Natural killer cell (primary cell): ENCODE measurements around the gene NLE1. TPM values are rescaled to one million over a fixed set of nuclear protein-coding genes. Genes with fewer than 3 reads are reported as not detected.
"Not testable (repeated sequence)": the region's sequence is repeated elsewhere in the genome, so short reads cannot be mapped to it uniquely, and the experiment has no call there.

Experiments used
- ATAC-seq, 3 donors: fragments of 150-1000 bp in 2 of 3; fragments of 200-7000 bp in 1 of 3; cut with Tn5 transposase; 1 replicate in 1 of 3; 2 replicates in 2 of 3; pipeline ENCODE4 v1.10.0; 2021; ENCODE audit warnings: mild to moderate bottlenecking in 2 of 3, moderate library complexity in 2 of 3
- DNase-seq, 2 donors: peaks; one replicate each; pipeline versions ENCODE4 v3.0.0 to v3.0.0-alpha.2; 2013 to 2021; ENCODE audit warnings: mixed read lengths in 1 of 2
- H3K27ac ChIP-seq: one replicate; pipeline ENCODE4 v1.5.1; 2013; ENCODE audit warnings: mild to moderate bottlenecking, low read length
- H3K27me3 ChIP-seq: one replicate; pipeline ENCODE4 v1.6.1; 2013; ENCODE audit warnings: low read length; ENCODE audit not compliant: control insufficient read depth, insufficient read depth
- H3K36me3 ChIP-seq: one replicate; pipeline ENCODE4 v1.6.1; 2013; ENCODE audit warnings: low read length; ENCODE audit not compliant: control insufficient read depth, insufficient read depth
- H3K4me1 ChIP-seq: one replicate; pipeline ENCODE4 v1.6.1; 2013; ENCODE audit warnings: low read length; ENCODE audit not compliant: control insufficient read depth, insufficient read depth
- H3K4me3 ChIP-seq: one replicate; pipeline ENCODE4 v1.5.1; 2013; ENCODE audit warnings: low read length
- H3K9me3 ChIP-seq: one replicate; pipeline ENCODE4 v1.6.1; 2013; ENCODE audit warnings: low read length; ENCODE audit not compliant: control insufficient read depth, insufficient read depth
- H3K27ac Mint-ChIP-seq, 2 donors: one replicate each; pipeline ENCODE4 v1.8.0; 2022; ENCODE audit warnings: mild to moderate bottlenecking in 2 of 2, mixed read lengths in 2 of 2, moderate library complexity in 1 of 2
- H3K27me3 Mint-ChIP-seq, 2 donors: one replicate each; pipeline ENCODE4 v1.8.0; 2022; ENCODE audit warnings: low read depth in 2 of 2, mixed read lengths in 2 of 2
- H3K36me3 Mint-ChIP-seq: one replicate; pipeline ENCODE4 v1.8.0; 2022; ENCODE audit warnings: mixed read lengths
- H3K4me1 Mint-ChIP-seq, 2 donors: one replicate each; pipeline ENCODE4 v1.8.0; 2022; ENCODE audit warnings: mixed read lengths in 2 of 2
- H3K4me3 Mint-ChIP-seq: one replicate; pipeline ENCODE4 v1.8.0; 2022; ENCODE audit warnings: mild to moderate bottlenecking, moderate library complexity, mixed read lengths
- H3K9me3 Mint-ChIP-seq, 2 donors: one replicate each; pipeline ENCODE4 v1.8.0; 2022; ENCODE audit warnings: mixed read lengths in 2 of 2
- CTCF ChIP-seq: fragments of 200-600 bp; IDR thresholded peaks from one replicate; pipeline ENCODE4 v1.8.0; 2022; ENCODE audit warnings: antibody characterized with exemption
- WGBS: methylation state at CpG from one replicate; pipeline ENCODE4 v1.1.7; 2013; ENCODE audit warnings: missing lambda C conversion rate; ENCODE audit not compliant: insufficient coverage; 5-methylcytosine and 5-hydroxymethylcytosine counted together
- intact Hi-C: fragments of 100-400 bp; cut with micrococcal nuclease; formaldehyde crosslinking; loops from one replicate; pipeline ENCODE4 v1.14.2; 2022
- total RNA-seq, 4 donors: library from RNA; stranded (reverse); fragments of 120-200 nt in 1 of 4; gene quantifications; one replicate each; pipeline versions ENCODE4 v1.2.3 to v1.2.4, GENCODE V29; 2013 to 2022

NLE1 gene
- total RNA-seq, 3 donors from 2014 or later (not counting 1 experiment from before 2014, with no cell fraction given): 4.0 to 7.9 (median 6.1) TPM

DNA sequence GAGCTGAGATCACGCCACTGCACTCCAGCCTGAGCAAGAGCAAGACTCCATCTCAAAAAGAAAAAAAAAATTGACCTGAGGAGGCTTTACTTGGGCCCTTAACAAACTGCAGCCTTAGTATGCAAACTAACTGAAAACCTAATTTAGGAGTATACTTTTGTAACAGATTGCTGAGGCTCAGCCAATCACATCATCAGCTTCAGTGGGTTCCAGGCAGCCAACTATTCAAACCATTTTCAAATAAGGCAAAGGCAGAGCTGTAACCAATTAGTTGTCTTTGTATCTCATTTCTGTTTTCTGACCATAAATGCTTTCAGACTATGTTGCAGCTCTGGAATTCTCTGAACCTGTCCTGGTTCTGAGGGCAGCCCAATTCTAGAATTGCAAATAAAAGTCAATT, 46.4 kb downstream of the NLE1 start:
- H3K27me3 Mint-ChIP-seq: no peaks in the 10 kb centered on the region
- H3K27me3 ChIP-seq: no peaks in the 10 kb centered on the region
- H3K4me1 Mint-ChIP-seq: peaks cover 0 to 5% of the 10 kb centered on the region in 2 donors
- no peak overlapping the region for H3K27ac Mint-ChIP-seq
- H3K4me3 Mint-ChIP-seq: no peak overlapping the region
- peaks cover 18% of the 10 kb centered on the region for H3K36me3 ChIP-seq
- no peaks in the 10 kb centered on the region for H3K9me3 ChIP-seq
- H3K4me1 ChIP-seq: no peaks in the 10 kb centered on the region
- peaks cover 15% of the 10 kb centered on the region for H3K36me3 Mint-ChIP-seq
- 100% methylated on average over 1 of the region's 1 CpG for WGBS
- no peak overlapping the region for H3K4me3 ChIP-seq
- ATAC-seq (no peak), DNase-seq (no peak)
- H3K27ac ChIP-seq: no peak overlapping the region
- TF ChIP-seq CTCF: no peak
- intact Hi-C loops: no loop called here
- no peaks in the 10 kb centered on the region for H3K9me3 Mint-ChIP-seq

- no peaks in the 10 kb centered on the region for H3K27me3 Mint-ChIP-seq
- peaks cover 8% of the 10 kb centered on the region for H3K36me3 Mint-ChIP-seq
- no peaks in the 10 kb centered on the region for H3K9me3 Mint-ChIP-seq
- H3K27ac ChIP-seq: no peak overlapping the region
- intact Hi-C loops: no loop called here
- WGBS: 100% methylated on average over 2 of the region's 2 CpGs
- TF ChIP-seq CTCF: no peak
- H3K27me3 ChIP-seq: no peaks in the 10 kb centered on the region
- no peak overlapping the region for H3K27ac Mint-ChIP-seq
- peaks cover 12% of the 10 kb centered on the region for H3K36me3 ChIP-seq
- peaks cover 6% of the 10 kb centered on the region for H3K4me1 ChIP-seq
- no peak for ATAC-seq
- DNase-seq: no peak
- no peak overlapping the region for H3K4me3 Mint-ChIP-seq
- peaks cover 0 to 5% of the 10 kb centered on the region in 2 donors for H3K4me1 Mint-ChIP-seq
- no peak overlapping the region for H3K4me3 ChIP-seq
- no peaks in the 10 kb centered on the region for H3K9me3 ChIP-seq
Observed at GRCh38 chr17:35094902-35095301, 47.2 kb downstream of the NLE1 start.

- H3K4me1 Mint-ChIP-seq: peaks cover 27 to 29% of the 10 kb centered on the region in 2 donors
- H3K27ac ChIP-seq, ATAC-seq, DNase-seq, intact Hi-C loops, H3K36me3 Mint-ChIP-seq, H3K9me3 ChIP-seq, H3K27me3 ChIP-seq, H3K4me3 ChIP-seq, H3K36me3 ChIP-seq, H3K9me3 Mint-ChIP-seq, H3K27me3 Mint-ChIP-seq: not testable (repeated sequence)
- WGBS: 96% methylated on average over 11 of the region's 11 CpGs
- peak overlapping the region in 1 of 2 donors; percentile 65 for H3K27ac Mint-ChIP-seq
- peak overlapping the region; percentile 37 for H3K4me3 Mint-ChIP-seq
- H3K4me1 ChIP-seq: peaks cover 25% of the 10 kb centered on the region
Observed at GRCh38 chr17:35090707-35091106, 51.4 kb downstream of the NLE1 start.

GRCh38 chr17:35089586-35090296, 52.4 kb downstream of the NLE1 start:
- TF ChIP-seq CTCF: peak; percentile 59

More at GRCh38 chr17:35089586-35090296, 52.4 kb downstream of the NLE1 start:
- Mint-ChIP-seq H3K9me3 (no peaks in the 10 kb centered on the region), H3K27ac (peak overlapping the region; percentile 95 to 97), H3K4me3 (peak overlapping the region; percentile 85), H3K27me3 (no peaks in the 10 kb centered on the region), H3K36me3 (no peaks in the 10 kb centered on the region), H3K4me1 (peaks cover 27 to 29% of the 10 kb centered on the region in 2 donors)
- DNase-seq: no peak
- Histone ChIP-seq H3K27me3 (no peaks in the 10 kb centered on the region), H3K4me1 (peaks cover 25% of the 10 kb centered on the region), H3K4me3 (peak overlapping the region; percentile 60), H3K9me3 (no peaks in the 10 kb centered on the region), H3K27ac (peak overlapping the region; percentile 93), H3K36me3 (no peaks in the 10 kb centered on the region)
- intact Hi-C loops: loop anchor here (1.0 to 5.0 kb wide), 5 partner anchors 29 to 128 kb away; partner anchors contain the start of genes CCT6B, LIG3, RAD51D and ZNF830
- ATAC-seq: peak; percentile 8 to 16 (median 11)
- 1% methylated on average over 22 of the region's 22 CpGs for WGBS
